Measurements from ENCODE around the gene NOS2.

DNA sequence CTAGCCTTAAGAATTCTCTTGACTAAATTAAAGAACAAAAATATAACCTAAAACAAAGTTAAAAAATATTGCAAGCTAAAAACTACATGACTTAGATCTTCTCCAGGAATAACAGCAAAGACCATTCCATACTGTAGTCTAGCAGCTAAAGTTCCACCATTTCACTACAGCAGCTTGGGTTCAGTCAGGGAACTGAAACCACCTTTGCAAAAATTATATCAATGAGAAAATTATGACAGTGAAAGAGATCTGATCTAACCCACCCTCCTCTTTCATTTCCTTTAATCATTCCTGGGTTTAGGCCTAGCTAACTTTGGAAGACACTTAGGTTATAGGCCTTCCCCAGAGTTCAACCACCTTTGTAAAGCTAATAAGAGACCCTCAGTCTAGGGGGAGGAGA lies 36.3 kb upstream of the NOS2 start:
- TF ChIP-seq POLR2AphosphoS5 (IDR thresholded peaks at IDR 0.05; ENCODE audit: low read depth, low read length): no peak
- no peak for TF ChIP-seq SIN3A (IDR thresholded peaks at IDR 0.05; ENCODE audit: borderline replicate concordance, insufficient read depth, low read length)
- TF ChIP-seq, protein P1, sequence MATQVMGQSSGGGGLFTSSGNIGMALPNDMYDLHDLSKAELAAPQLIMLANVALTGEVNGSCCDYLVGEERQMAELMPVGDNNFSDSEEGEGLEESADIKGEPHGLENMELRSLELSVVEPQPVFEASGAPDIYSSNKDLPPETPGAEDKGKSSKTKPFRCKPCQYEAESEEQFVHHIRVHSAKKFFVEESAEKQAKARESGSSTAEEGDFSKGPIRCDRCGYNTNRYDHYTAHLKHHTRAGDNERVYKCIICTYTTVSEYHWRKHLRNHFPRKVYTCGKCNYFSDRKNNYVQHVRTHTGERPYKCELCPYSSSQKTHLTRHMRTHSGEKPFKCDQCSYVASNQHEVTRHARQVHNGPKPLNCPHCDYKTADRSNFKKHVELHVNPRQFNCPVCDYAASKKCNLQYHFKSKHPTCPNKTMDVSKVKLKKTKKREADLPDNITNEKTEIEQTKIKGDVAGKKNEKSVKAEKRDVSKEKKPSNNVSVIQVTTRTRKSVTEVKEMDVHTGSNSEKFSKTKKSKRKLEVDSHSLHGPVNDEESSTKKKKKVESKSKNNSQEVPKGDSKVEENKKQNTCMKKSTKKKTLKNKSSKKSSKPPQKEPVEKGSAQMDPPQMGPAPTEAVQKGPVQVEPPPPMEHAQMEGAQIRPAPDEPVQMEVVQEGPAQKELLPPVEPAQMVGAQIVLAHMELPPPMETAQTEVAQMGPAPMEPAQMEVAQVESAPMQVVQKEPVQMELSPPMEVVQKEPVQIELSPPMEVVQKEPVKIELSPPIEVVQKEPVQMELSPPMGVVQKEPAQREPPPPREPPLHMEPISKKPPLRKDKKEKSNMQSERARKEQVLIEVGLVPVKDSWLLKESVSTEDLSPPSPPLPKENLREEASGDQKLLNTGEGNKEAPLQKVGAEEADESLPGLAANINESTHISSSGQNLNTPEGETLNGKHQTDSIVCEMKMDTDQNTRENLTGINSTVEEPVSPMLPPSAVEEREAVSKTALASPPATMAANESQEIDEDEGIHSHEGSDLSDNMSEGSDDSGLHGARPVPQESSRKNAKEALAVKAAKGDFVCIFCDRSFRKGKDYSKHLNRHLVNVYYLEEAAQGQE (IDR thresholded peaks at IDR 0.05; ENCODE audit: insufficient read depth in 1 of 2, low read depth in 2 of 2, low read length in 2 of 2): no peak
- no peak for TF ChIP-seq TAF1 (IDR thresholded peaks at IDR 0.05; ENCODE audit: borderline replicate concordance, insufficient read depth, low read length)
